Sigmoid colon (tissue), 4 donors: ENCODE data around the gene ASCL1.

Experiments used
- POLR2A ChIP-seq, 2 donors: fragments of 450-650 bp; IDR thresholded peaks; one replicate each; pipeline ENCODE4 v1.6.1; 2016; ENCODE audit warnings: antibody characterized with exemption in 2 of 2, mild to moderate bottlenecking in 2 of 2, moderate library complexity in 2 of 2
- POLR2AphosphoS5 ChIP-seq, 4 donors: sonication (generic); formaldehyde crosslinking; IDR thresholded peaks; one replicate each; pipeline ENCODE4 v1.6.1; 2017; ENCODE audit warnings: antibody characterized with exemption in 4 of 4
- TF ChIP-seq, protein P1 (sequence below), 4 experiments: fragments of 450-650 bp in 3 of 4; fragments of 200-600 bp in 1 of 4; IDR thresholded peaks; one replicate each; pipeline ENCODE4 v1.5.1; 2016 to 2019; ENCODE audit warnings: antibody characterized with exemption in 4 of 4, mild to moderate bottlenecking in 3 of 4, moderate library complexity in 2 of 4

DNA sequence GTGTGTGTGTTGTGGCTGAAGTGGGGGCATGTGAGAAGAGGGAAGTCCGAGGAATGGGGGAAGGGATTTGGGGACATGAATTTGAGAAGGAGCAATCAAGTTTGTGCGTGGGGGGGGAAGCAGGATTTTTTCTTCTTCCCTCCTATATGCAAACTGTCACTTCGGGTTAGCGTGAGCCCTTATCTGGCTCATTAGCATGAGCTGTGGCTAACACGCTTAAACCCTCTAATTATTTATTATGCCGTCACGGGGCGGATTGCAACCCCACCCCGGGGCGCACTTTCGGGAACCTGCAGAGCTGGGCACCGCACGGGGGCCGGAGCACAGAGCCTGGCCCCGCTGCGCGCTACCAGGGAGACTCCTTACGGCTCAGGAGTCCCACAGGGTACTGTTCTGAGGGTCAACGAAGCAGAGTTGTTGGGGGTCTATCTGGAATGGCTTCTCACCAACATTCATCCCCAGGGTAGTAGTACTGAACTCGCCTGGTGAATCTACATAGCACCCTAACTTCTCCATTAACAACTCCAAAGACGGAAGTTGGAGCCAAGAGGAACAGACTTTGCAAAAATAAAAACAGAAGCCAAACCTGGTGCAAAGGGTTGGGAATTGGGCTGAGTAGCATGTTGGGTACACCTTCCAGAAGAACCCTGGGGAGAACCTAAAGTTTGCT, 6.4 kb upstream of the ASCL1 start:
- TF ChIP-seq, protein P1, sequence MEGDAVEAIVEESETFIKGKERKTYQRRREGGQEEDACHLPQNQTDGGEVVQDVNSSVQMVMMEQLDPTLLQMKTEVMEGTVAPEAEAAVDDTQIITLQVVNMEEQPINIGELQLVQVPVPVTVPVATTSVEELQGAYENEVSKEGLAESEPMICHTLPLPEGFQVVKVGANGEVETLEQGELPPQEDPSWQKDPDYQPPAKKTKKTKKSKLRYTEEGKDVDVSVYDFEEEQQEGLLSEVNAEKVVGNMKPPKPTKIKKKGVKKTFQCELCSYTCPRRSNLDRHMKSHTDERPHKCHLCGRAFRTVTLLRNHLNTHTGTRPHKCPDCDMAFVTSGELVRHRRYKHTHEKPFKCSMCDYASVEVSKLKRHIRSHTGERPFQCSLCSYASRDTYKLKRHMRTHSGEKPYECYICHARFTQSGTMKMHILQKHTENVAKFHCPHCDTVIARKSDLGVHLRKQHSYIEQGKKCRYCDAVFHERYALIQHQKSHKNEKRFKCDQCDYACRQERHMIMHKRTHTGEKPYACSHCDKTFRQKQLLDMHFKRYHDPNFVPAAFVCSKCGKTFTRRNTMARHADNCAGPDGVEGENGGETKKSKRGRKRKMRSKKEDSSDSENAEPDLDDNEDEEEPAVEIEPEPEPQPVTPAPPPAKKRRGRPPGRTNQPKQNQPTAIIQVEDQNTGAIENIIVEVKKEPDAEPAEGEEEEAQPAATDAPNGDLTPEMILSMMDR (IDR thresholded peaks at IDR 0.05) = no peak
- no peak for TF ChIP-seq POLR2A (IDR thresholded peaks at IDR 0.05)
- TF ChIP-seq POLR2AphosphoS5 (IDR thresholded peaks at IDR 0.05) = no peak
